SU-DHL-6 (cell line): Measurements from ENCODE around the gene COL20A1.

Experiments used
- CTCF ChIP-seq: fragments of 200-600 bp; sonication (generic); IDR thresholded peaks from one replicate; pipeline ENCODE4 v1.5.1; 2017; ENCODE audit warnings: antibody characterized with exemption, mild to moderate bottlenecking, low read length, moderate library complexity; ENCODE audit not compliant: insufficient read depth, poor library complexity, severe bottlenecking
- EZH2phosphoT487 ChIP-seq: fragments of 200-600 bp; sonication (generic), shearing (Covaris generic); conservative IDR thresholded peaks from 2 replicates; pipeline ENCODE4 v1.6.1; 2018; ENCODE audit warnings: mild to moderate bottlenecking, antibody characterized with exemption, low read length, moderate library complexity, mixed read lengths

- TF ChIP-seq CTCF (no peak), EZH2phosphoT487 (no peak)
These were observed 4.3 kb upstream of the COL20A1 start for GRCh38 chr20:63288581-63289251.
